ENCODE measurements around the gene PLCD3. TPM values are rescaled to one million over a fixed set of nuclear protein-coding genes. Genes with fewer than 3 reads are reported as not detected.
A peak's percentile ranks its signal among the peaks of the same experiment; 100 is the strongest.

Gene PLCD3
- total and polyA plus RNA-seq, 2 of the 13 experiments (the other 11 are each of a cell fraction or from before 2014, with no cell fraction given) = 11.3 to 39.1 TPM

DNA sequence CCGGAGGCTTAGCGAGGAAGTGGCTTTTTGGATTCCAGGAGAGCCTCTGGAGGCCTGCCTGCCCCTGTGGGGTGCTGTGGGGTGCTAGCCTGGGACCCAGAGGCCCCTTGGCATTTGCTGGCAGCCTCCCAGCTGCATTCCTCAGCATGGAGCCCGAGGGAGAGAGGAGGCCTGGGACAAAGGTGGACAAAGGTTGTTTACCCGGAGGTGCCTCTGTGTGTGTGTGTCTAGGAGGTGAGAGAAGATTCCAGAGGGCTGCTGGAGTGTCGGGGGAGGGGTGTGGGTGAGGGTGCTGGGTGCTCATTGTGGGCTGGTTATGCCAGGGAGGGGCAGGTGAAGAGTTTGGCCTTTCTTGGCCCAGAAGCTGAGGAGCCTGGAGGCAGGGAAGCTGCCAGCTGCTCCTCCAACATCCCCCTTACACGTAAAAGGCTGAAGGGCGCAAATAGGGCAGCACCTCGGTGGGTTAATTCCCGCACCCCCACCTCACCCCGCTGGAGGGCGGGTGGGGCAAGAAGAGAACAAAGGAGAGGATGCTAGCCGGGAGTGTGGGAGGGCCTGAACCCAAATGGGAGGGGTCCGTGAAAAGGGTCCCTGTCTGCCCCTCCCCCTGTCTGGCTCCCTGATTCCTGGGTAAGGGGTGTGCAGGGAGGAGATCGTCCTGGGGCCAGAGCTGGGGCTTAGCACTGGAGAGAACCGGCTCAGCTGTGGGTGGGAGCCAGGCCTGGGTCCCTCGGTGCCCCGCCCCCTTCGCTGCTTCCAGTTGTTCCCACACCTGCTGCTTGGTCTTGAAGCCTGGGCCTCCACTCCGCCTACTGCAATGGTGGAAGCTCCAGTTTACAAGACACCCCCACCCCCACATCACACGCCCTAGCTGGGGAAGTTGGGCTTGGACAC is 39.3 kb upstream of the PLCD3 start (continued):
- TF ChIP-seq MXD3 (CRISPR knock-in tag; IDR thresholded peaks at IDR 0.05) (0 out of 2 replicates have a peak, but pooled peaks have one; percentile 14), EEA1 (CRISPR knock-in tag; IDR thresholded peaks at IDR 0.05; ENCODE audit: borderline replicate concordance) (no peak), ARID5B (CRISPR knock-in tag; IDR thresholded peaks at IDR 0.05) (peak; percentile 86), ZFY (CRISPR knock-in tag; IDR thresholded peaks at IDR 0.05) (peak; percentile 68), ARID2 (CRISPR knock-in tag; IDR thresholded peaks at IDR 0.05; ENCODE audit: borderline replicate concordance) (peak; percentile 88), U2AF2 (IDR thresholded peaks at IDR 0.05; ENCODE audit: low read depth, low read length) (no peak), NFIB (CRISPR knock-in tag; IDR thresholded peaks at IDR 0.05; ENCODE audit: borderline replicate concordance) (no peak), ZFP36L2 (CRISPR knock-in tag; IDR thresholded peaks at IDR 0.05) (no peak), HDAC2 (CRISPR knock-in tag; IDR thresholded peaks at IDR 0.05) (peak; percentile 83), CREB1 (IDR thresholded peaks at IDR 0.05) (no peak), CREB1 (CRISPR knock-in tag; IDR thresholded peaks at IDR 0.05) (peak; percentile 61), ZNF605 (CRISPR knock-in tag; IDR thresholded peaks at IDR 0.05) (peak; percentile 41; the same call in 1 of the 2 replicates), ZBTB33 (CRISPR knock-in tag; IDR thresholded peaks at IDR 0.05) (no peak)
- TF ChIP-seq, protein P1, sequence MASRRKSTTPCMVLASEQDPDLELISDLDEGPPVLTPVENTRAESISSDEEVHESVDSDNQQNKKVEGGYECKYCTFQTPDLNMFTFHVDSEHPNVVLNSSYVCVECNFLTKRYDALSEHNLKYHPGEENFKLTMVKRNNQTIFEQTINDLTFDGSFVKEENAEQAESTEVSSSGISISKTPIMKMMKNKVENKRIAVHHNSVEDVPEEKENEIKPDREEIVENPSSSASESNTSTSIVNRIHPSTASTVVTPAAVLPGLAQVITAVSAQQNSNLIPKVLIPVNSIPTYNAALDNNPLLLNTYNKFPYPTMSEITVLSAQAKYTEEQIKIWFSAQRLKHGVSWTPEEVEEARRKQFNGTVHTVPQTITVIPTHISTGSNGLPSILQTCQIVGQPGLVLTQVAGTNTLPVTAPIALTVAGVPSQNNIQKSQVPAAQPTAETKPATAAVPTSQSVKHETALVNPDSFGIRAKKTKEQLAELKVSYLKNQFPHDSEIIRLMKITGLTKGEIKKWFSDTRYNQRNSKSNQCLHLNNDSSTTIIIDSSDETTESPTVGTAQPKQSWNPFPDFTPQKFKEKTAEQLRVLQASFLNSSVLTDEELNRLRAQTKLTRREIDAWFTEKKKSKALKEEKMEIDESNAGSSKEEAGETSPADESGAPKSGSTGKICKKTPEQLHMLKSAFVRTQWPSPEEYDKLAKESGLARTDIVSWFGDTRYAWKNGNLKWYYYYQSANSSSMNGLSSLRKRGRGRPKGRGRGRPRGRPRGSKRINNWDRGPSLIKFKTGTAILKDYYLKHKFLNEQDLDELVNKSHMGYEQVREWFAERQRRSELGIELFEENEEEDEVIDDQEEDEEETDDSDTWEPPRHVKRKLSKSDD (CRISPR knock-in tag; IDR thresholded peaks at IDR 0.05; ENCODE audit: low read depth) = peak; percentile 52; the same call in 1 of the 2 replicates
- TF ChIP-seq, protein P2, sequence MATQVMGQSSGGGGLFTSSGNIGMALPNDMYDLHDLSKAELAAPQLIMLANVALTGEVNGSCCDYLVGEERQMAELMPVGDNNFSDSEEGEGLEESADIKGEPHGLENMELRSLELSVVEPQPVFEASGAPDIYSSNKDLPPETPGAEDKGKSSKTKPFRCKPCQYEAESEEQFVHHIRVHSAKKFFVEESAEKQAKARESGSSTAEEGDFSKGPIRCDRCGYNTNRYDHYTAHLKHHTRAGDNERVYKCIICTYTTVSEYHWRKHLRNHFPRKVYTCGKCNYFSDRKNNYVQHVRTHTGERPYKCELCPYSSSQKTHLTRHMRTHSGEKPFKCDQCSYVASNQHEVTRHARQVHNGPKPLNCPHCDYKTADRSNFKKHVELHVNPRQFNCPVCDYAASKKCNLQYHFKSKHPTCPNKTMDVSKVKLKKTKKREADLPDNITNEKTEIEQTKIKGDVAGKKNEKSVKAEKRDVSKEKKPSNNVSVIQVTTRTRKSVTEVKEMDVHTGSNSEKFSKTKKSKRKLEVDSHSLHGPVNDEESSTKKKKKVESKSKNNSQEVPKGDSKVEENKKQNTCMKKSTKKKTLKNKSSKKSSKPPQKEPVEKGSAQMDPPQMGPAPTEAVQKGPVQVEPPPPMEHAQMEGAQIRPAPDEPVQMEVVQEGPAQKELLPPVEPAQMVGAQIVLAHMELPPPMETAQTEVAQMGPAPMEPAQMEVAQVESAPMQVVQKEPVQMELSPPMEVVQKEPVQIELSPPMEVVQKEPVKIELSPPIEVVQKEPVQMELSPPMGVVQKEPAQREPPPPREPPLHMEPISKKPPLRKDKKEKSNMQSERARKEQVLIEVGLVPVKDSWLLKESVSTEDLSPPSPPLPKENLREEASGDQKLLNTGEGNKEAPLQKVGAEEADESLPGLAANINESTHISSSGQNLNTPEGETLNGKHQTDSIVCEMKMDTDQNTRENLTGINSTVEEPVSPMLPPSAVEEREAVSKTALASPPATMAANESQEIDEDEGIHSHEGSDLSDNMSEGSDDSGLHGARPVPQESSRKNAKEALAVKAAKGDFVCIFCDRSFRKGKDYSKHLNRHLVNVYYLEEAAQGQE (IDR thresholded peaks at IDR 0.05; ENCODE audit: borderline replicate concordance in 1 of 2, low read depth in 1 of 2, low read length in 2 of 2) = peak in 1 of 2 experiments; percentile 50; a peak in 1 of 4 replicates
